ENCODE results near the gene ACSF2.

DNA sequence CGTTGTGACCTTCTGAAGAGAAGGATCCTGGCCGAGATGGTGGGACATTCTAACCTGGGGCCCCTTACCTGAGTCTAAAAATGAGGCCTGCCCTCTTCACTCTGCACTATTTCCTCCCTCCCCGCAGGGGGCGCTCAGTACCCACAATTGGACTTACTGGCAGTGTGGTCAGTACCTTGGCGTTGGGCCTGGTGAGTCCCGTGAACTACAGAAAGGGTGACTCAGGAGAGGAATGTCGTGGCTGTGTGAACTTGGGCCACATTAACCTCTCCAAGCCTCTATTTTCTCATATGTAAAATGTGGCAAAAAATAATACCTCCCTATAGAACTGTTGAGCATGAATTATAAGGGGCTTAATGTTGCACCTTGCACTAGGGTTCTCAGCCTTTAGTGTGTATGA is 56.5 kb downstream of the ACSF2 start:
- no peak for TF ChIP-seq ZFP30 (CRISPR knock-in tag; IDR thresholded peaks at IDR 0.05)
- TF ChIP-seq, protein P1, sequence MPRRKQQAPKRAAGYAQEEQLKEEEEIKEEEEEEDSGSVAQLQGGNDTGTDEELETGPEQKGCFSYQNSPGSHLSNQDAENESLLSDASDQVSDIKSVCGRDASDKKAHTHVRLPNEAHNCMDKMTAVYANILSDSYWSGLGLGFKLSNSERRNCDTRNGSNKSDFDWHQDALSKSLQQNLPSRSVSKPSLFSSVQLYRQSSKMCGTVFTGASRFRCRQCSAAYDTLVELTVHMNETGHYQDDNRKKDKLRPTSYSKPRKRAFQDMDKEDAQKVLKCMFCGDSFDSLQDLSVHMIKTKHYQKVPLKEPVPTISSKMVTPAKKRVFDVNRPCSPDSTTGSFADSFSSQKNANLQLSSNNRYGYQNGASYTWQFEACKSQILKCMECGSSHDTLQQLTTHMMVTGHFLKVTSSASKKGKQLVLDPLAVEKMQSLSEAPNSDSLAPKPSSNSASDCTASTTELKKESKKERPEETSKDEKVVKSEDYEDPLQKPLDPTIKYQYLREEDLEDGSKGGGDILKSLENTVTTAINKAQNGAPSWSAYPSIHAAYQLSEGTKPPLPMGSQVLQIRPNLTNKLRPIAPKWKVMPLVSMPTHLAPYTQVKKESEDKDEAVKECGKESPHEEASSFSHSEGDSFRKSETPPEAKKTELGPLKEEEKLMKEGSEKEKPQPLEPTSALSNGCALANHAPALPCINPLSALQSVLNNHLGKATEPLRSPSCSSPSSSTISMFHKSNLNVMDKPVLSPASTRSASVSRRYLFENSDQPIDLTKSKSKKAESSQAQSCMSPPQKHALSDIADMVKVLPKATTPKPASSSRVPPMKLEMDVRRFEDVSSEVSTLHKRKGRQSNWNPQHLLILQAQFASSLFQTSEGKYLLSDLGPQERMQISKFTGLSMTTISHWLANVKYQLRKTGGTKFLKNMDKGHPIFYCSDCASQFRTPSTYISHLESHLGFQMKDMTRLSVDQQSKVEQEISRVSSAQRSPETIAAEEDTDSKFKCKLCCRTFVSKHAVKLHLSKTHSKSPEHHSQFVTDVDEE (CRISPR knock-in tag; IDR thresholded peaks at IDR 0.05): no peak
- TF ChIP-seq ESRRG (CRISPR knock-in tag; IDR thresholded peaks at IDR 0.05): no peak
- TF ChIP-seq RARB (CRISPR knock-in tag; IDR thresholded peaks at IDR 0.05): no peak
- TF ChIP-seq ZNF8 (CRISPR knock-in tag; IDR thresholded peaks at IDR 0.05): no peak
- TF ChIP-seq, protein P2, sequence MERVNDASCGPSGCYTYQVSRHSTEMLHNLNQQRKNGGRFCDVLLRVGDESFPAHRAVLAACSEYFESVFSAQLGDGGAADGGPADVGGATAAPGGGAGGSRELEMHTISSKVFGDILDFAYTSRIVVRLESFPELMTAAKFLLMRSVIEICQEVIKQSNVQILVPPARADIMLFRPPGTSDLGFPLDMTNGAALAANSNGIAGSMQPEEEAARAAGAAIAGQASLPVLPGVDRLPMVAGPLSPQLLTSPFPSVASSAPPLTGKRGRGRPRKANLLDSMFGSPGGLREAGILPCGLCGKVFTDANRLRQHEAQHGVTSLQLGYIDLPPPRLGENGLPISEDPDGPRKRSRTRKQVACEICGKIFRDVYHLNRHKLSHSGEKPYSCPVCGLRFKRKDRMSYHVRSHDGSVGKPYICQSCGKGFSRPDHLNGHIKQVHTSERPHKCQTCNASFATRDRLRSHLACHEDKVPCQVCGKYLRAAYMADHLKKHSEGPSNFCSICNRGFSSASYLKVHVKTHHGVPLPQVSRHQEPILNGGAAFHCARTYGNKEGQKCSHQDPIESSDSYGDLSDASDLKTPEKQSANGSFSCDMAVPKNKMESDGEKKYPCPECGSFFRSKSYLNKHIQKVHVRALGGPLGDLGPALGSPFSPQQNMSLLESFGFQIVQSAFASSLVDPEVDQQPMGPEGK (CRISPR knock-in tag; IDR thresholded peaks at IDR 0.05; ENCODE audit: borderline replicate concordance): no peak
- TF ChIP-seq ZNF565 (CRISPR knock-in tag; conservative IDR thresholded peaks at IDR 0.05; ENCODE audit: low read depth): no peak
- no peak for TF ChIP-seq TCF4 (CRISPR knock-in tag; IDR thresholded peaks at IDR 0.05; ENCODE audit: borderline replicate concordance)

Data from SK-N-SH treated with all-trans-retinoic acid at 6 μM for 48 hours (cell line).